GM21576 (cell line): ENCODE measurements around the gene CTCFL.
"Not testable (repeated sequence)": the region's sequence is repeated elsewhere in the genome, so short reads cannot be mapped to it uniquely, and the experiment has no call there.

Experiments used
- ATAC-seq: cut with Tn5 transposase; IDR thresholded peaks from one replicate; pipeline ENCODE4 v1.9.1; 2021; ENCODE audit warnings: mild to moderate bottlenecking, moderate library complexity; ENCODE audit not compliant: unreplicated experiment

CTCFL gene

GRCh38 chr20:57483287-57484050 lies 41.5 kb downstream of the CTCFL start:
- ATAC-seq, result no peak

DNA sequence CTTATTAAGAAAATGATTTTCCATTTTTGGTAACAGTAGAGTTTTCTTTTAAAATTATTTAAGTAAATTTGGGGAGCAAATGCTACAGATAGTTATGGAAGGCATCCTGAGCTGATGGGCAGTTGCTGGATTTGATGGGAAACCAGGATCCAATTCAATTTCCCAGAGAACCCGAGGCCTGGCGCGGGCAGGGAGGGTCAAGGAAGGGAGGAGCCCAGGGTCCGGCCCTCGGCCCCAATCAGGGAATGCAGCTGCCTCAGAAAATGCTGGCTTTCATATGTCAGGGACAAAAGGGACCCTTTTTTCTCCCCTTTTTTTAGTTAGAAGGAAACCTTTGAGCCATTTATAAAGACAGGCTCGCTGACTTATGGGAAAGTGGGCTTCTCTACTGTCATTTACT lies 42.1 kb downstream of the CTCFL start:
- no peak for ATAC-seq

DNA sequence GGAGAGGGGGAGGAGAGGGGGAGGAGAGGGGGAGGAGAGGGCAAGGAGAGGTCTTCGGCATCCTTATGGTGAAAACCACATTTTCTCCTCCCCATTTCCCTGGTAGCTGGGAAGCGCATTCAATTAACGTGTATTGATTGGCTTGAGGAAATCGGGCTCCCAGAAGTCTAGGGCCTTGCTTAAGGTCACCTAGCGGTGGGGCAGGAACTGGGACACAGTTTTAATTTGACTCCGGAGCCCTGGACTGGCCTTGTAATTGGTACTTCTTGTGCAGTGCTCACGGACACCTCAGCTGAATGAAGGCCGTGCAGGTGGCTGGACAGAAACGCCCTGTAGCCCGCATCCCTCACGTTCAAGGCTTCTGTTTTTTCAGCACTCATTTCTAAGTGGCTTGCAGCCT lies 42.8 kb downstream of the CTCFL start:
- no peak for ATAC-seq

GRCh38 chr20:57481281-57481711 lies 43.6 kb downstream of the CTCFL start:
- peak; percentile 17 for ATAC-seq

GRCh38 chr20:57480444-57481160 lies 44.3 kb downstream of the CTCFL start:
- peak; percentile 57 for ATAC-seq

GRCh38 chr20:57479196-57479595 lies 45.7 kb downstream of the CTCFL start:
- ATAC-seq, result no peak

GRCh38 chr20:57478176-57478575 lies 46.8 kb downstream of the CTCFL start:
- no peak for ATAC-seq

DNA sequence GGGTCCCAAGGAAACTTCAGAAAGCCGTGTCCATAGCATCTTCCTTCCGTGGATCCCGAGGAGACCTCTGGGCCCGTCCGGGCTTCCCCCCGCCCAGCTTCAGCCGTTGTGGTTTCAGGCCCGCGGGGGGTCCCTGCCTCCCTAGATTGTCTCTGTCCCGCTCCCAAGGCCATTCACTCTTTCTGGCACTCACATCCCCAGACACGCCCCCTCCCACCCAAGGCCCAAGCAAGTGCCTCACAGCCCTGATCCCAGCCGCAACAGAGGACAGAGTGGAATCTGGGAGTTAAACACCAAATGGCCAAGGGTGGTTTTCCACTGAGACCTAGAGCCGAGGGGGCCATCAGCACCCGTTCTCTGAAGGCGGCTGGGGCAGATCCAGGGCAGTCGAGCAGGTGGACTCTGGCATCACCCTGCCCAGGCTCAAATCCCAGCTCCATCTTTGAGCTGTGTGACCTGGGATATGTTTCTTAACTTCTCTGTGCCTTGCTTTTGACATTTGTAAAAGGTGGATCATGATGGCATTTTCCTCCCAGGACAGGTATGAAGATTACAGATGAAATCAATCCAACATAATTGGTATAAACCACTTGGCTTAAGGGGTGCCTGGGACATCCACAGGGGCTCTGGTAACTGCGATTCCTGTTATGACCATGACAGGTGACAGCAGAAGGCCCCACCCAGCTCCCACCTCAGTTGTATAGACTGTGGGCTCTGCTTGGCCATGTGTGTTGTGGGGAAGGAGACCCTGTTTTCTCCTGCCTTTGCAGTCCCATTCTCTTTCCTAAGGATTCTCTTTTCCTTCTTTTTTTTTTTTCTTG lies 48.1 kb downstream of the CTCFL start:
- ATAC-seq, result no peak

DNA sequence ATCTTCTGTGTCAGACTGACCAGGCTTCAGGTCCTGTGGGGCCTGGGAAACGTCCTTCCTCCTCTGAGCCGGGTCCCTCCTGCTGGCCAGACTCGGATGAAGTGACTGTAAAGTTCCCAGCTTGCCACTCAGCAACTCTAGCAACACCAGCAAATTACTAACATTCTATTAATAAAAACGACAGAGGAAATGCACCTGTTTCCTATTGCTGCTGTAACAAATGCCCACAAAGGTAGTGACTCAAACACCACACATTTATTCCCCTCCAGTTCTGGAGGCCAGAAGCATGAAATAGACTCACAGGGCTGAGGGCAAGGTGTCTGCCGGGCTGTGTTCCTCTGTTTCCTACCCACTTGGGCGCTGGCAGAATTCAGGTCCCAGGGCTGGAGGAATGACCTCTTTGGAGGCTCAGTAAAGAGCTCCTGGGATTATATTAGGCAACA lies 48.8 kb downstream of the CTCFL start:
- peak; percentile 37 for ATAC-seq

DNA sequence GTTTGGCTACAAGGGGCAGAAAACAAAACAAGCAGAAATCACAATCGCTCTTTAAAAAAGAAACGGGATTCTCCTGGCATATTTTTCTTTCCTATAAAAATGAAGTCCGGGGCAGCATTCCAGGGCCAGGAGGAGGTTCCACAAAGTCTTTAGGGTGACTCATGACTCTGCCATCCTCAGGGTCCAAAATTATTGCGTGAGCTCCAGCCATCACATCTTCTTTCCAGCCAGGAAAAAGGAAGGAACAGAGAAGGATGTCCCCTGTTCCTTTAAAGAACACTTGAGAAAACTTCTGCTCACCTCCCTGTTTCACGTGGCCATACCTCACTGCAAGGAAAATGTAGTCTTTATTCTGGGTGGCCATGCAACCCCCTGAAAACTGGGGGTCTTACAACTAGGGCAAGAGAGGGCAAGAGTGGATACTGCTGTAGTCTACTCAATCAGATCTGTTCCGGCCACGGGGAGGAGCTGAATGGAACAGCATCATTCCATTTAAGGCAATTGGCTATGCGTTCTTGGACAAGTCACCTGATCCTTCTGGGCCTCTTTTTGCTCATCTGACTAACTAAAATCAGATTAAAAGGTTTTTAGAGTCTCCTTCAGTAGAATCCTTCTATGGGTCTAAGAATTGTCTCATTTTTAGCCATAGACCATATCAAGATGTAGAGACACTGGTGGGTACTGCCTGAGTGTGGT lies 49.4 kb downstream of the CTCFL start:
- ATAC-seq, result no peak

DNA sequence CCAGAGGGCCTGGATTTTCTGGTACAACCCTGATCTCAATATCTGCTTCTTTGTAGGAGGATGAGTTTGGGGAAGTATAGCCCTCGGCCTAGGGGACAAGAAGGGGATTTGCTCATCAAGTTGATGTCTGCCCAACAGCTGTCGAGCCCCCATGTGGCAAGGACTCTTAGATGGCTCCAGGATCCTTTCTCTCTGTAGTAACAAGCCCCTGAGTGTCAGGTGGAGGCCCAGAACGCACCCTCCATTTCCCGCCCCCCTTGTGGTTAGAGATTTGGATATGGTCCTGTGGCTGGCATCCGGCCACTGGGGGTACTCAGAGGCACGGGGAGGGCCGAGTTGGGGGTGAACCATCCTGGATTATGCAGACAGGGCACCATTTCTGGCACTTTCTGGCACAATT lies 50.1 kb downstream of the CTCFL start:
- no peak for ATAC-seq

GRCh38 chr20:57474205-57474604 lies 50.7 kb downstream of the CTCFL start:
- ATAC-seq, result no peak

- ATAC-seq, result peak; percentile 59
These were observed 51.5 kb downstream of the CTCFL start for GRCh38 chr20:57473246-57474048.

GRCh38 chr20:57472474-57472873 lies 52.5 kb downstream of the CTCFL start:
- not testable (repeated sequence) for ATAC-seq

GRCh38 chr20:57471496-57472372 lies 53.2 kb downstream of the CTCFL start:
- no peak for ATAC-seq

DNA sequence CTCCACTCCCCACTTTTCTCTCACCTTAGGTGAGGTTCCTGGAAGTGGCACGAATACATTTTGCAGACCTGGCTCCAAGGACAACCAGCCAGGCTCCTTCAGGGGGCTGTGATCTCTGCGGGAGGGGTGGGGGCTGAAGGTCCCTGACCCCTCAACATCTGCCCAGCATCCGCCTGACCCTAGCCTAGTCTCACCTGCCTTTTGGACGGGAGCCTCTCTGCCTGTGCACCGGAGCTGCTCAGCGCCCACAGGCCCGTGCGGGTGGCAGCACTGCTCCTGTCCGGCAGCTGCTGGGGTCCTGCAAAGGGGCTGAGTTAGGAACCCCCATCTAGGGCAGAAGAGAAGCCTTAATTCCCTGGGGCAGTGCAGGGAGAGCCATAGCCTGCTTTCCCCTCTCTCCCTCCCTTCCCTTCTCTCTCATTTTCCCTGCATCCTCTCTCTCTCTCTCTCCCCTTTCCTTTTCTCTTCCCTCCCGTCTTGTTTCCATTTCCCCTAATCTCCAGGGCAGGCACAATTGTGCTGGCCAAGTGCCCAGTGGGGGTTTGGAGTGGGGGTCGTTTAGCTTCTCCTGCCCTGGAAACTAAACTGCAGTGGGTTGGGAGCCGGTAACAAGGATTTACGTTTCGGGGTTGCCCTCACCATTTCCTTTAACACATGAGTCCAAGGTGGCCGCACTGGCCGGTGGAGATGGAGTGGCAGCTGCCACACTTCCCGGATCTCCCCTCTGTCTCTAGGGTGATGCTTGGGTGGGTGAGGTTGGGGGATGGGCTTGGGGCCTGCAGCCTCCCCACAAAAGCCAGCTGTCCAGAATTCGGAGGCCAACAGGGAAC lies 54.1 kb downstream of the CTCFL start:
- ATAC-seq, result no peak

- ATAC-seq, result no peak
These were observed 54.8 kb downstream of the CTCFL start for GRCh38 chr20:57470212-57470522.
